K562 (cell line): Measurements from ENCODE around the gene FABP2. TPM values are rescaled to one million over a fixed set of nuclear protein-coding genes. Genes with fewer than 3 reads are reported as not detected.

Experiments
- C11orf30 ChIP-seq: fragments of 450-650 bp; IDR thresholded peaks from 2 replicates; pipeline ENCODE4 v1.6.1; 2016; ENCODE audit warnings: low read depth, mild to moderate bottlenecking
- CBX1 ChIP-seq: sonication (generic); IDR thresholded peaks from 2 replicates; pipeline ENCODE4 v1.6.1; 2016; ENCODE audit warnings: antibody characterized with exemption, low read depth, mild to moderate bottlenecking
- CC2D1A ChIP-seq: fragments of 450-650 bp; IDR thresholded peaks from 2 replicates; pipeline ENCODE4 v1.6.1; 2017; ENCODE audit warnings: mild to moderate bottlenecking
- CREB1 ChIP-seq, 2 experiments: sonication (generic) in 1 of 2; formaldehyde crosslinking in 1 of 2; IDR thresholded peaks; 2 replicates each; pipeline versions ENCODE4 v1.6.1 to v1.8.0; 2012 to 2022; ENCODE audit warnings: inconsistent platforms in 1 of 2, mild to moderate bottlenecking in 1 of 2, missing genetic modification reagents in 1 of 2, moderate library complexity in 1 of 2
- CTBP1 ChIP-seq: fragments of 450-650 bp; IDR thresholded peaks from 2 replicates; pipeline ENCODE4 v1.6.1; 2016; ENCODE audit warnings: borderline replicate concordance
- HDAC2 ChIP-seq: fragments of 450-650 bp; IDR thresholded peaks from 2 replicates; pipeline ENCODE4 v1.6.1; 2016; ENCODE audit warnings: mild to moderate bottlenecking
- JUND ChIP-seq, 2 experiments: IDR thresholded peaks; 2 replicates in 1 of 2; 3 replicates in 1 of 2; pipeline ENCODE4 v1.6.1; 2011; ENCODE audit warnings: borderline replicate concordance in 2 of 2, low read depth in 2 of 2, low read length in 2 of 2, improper control_type of control experiment in 1 of 2, missing biosample characterization in 1 of 2, missing genetic modification characterization in 1 of 2, missing genetic modification reagents in 1 of 2
- MAFK ChIP-seq: IDR thresholded peaks from 2 replicates; pipeline ENCODE4 v1.6.1; 2011; ENCODE audit warnings: low read length, improper control_type of control experiment
- NONO ChIP-seq, 2 experiments: fragments of 200-400 bp in 1 of 2; fragments of 450-650 bp in 1 of 2; formaldehyde crosslinking in 1 of 2; IDR thresholded peaks; 2 replicates each; pipeline ENCODE4 v1.6.1; 2017; ENCODE audit warnings: low read depth in 2 of 2, mild to moderate bottlenecking in 2 of 2, moderate library complexity in 2 of 2, low read length in 1 of 2
- PYGO2 ChIP-seq: fragments of 450-650 bp; IDR thresholded peaks from 2 replicates; pipeline ENCODE4 v1.6.1; 2016; ENCODE audit warnings: mild to moderate bottlenecking, missing genetic modification characterization, moderate library complexity, missing compliant biosample characterization
- RFX7 ChIP-seq: fragments of 250-450 bp; sonication (Bioruptor Pico); IDR thresholded peaks from 2 replicates; pipeline ENCODE4 v1.5.1; 2021; ENCODE audit warnings: mild to moderate bottlenecking
- TAF7 ChIP-seq: fragments of 450-650 bp; IDR thresholded peaks from 2 replicates; pipeline ENCODE4 v1.6.1; 2016; ENCODE audit warnings: missing genetic modification characterization, missing compliant biosample characterization
- U2AF2 ChIP-seq: fragments of 200-400 bp; formaldehyde crosslinking; optimal IDR thresholded peaks from 2 replicates; pipeline ENCODE3; 2017; ENCODE audit warnings: low read depth, mild to moderate bottlenecking, low read length
- ZNF146 ChIP-seq: IDR thresholded peaks from one replicate; pipeline ENCODE4 v1.6.1; 2018; ENCODE audit warnings: missing compliant biosample characterization; ENCODE audit not compliant: unreplicated experiment
- ZNF583 ChIP-seq: fragments of 250-450 bp; sonication (Bioruptor Pico); IDR thresholded peaks from 2 replicates; pipeline ENCODE4 v1.4.0; 2020
- polyA plus RNA-seq, 8 experiments: library from polyadenylated mRNA; depleted of rRNA in 4 of 8; stranded (reverse) in 5 of 8; unstranded in 3 of 8; fragments of >200 nt; fragmentation: Nextera tagmentation in 2 of 8; fragmentation: Illumina TruSeq in 1 of 8; extraction: Ambion mirVana in 2 of 8; extraction: Trizol in 1 of 8; gene quantifications; 2 replicates each; pipeline versions ENCODE4 v1.2.1 to v1.2.3, GENCODE V29; 2011 to 2014; ENCODE audit warnings: inconsistent platforms in 1 of 8, missing spikeins in 1 of 8
- total RNA-seq, 7 experiments: library from RNA; depleted of rRNA in 6 of 7; stranded (reverse); fragments of >200 nt in 6 of 7; fragmentation: Illumina TruSeq in 2 of 7; extraction: Trizol in 2 of 7; gene quantifications; 2 replicates each; pipeline versions ENCODE4 v1.2.1 to v1.2.3, GENCODE V29; 2011 to 2021; ENCODE audit warnings: low replicate concordance in 1 of 7
- TF ChIP-seq, protein P1 (sequence below): fragments of 450-650 bp; IDR thresholded peaks from 2 replicates; pipeline ENCODE4 v1.6.1; 2016
- TF ChIP-seq, protein P2 (sequence below), 2 experiments: IDR thresholded peaks in 1 of 2; conservative IDR thresholded peaks in 1 of 2; 2 replicates each; pipeline ENCODE4 v1.6.1; 2016; ENCODE audit warnings: low read depth in 2 of 2, mild to moderate bottlenecking in 1 of 2, missing compliant biosample characterization in 1 of 2, missing genetic modification characterization in 1 of 2, moderate library complexity in 1 of 2
- TF ChIP-seq, protein P3 (sequence below), 3 experiments: IDR thresholded peaks in 2 of 3; conservative IDR thresholded peaks in 1 of 3; 2 replicates each; pipeline ENCODE4 v1.5.1; 2011 to 2012; ENCODE audit warnings: low read length in 3 of 3, mild to moderate bottlenecking in 3 of 3, control low read depth in 2 of 3, improper control_type of control experiment in 1 of 3, inconsistent platforms in 1 of 3, low read depth in 1 of 3, mixed read lengths in 1 of 3, moderate library complexity in 1 of 3; ENCODE audit not compliant: insufficient read depth in 2 of 3
- TF ChIP-seq, protein P4 (sequence below): sonication (generic); formaldehyde crosslinking; IDR thresholded peaks from 2 replicates; pipeline ENCODE4 v1.8.0; 2022; ENCODE audit warnings: missing genetic modification reagents, mild to moderate bottlenecking, moderate library complexity, borderline replicate concordance

Gene FABP2
- total and polyA plus RNA-seq, 9 of the 15 experiments (the other 6 are each of a cell fraction or from before 2014, with no cell fraction given): not detected

DNA sequence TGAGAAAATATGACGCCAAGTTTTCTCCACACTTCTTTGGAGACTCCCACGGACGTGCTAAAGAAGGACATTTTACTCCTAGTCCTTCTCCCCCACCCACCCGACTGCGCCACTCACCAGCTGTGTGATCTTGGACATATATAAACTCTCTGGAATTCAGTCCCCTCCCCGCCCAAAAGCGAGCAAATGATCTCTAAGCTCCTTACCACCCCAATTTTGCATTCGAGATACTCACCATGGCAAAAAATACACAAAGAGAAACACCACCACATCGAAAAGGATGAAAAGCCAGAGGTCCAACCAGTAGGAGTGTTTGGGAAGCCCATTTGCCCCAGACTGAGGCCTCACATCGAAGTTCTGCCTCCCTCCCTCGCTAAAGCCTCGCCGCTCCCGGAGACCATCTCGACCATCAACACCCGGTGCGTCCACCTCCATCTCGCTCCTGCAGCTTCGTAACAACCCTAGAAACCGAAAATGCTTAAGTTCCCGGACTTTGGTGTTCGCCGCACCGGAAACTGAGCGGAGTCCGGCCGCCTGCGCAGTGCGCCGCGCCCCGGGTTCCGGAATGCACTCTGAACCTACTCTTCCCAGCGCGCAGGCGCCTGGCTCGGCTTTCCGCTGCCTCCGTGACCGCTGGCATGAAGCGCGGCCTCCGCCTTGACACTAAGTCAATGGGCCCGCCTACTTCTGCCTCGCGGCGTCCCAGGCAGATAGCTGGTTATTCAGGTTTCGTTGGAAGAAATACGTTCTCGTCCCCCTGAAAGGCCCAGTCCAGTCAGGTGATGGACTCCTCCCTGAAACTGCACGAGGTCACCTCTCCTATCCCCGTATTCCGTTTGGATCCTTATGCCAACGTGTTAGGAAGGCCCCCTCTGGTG is 21.6 kb downstream of the FABP2 start (continued):
- TF ChIP-seq, protein P1, sequence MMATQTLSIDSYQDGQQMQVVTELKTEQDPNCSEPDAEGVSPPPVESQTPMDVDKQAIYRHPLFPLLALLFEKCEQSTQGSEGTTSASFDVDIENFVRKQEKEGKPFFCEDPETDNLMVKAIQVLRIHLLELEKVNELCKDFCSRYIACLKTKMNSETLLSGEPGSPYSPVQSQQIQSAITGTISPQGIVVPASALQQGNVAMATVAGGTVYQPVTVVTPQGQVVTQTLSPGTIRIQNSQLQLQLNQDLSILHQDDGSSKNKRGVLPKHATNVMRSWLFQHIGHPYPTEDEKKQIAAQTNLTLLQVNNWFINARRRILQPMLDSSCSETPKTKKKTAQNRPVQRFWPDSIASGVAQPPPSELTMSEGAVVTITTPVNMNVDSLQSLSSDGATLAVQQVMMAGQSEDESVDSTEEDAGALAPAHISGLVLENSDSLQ: peak; percentile 30
- TF ChIP-seq C11orf30: peak; percentile 68
- peak; percentile 21; the same call in 1 of the 2 replicates for TF ChIP-seq JUND (IDR thresholded peaks at IDR 0.05; ENCODE audit: borderline replicate concordance, low read depth, low read length)
- peak; percentile 38; the same call in 1 of the 3 replicates for TF ChIP-seq JUND (tag; IDR thresholded peaks at IDR 0.05; ENCODE audit: borderline replicate concordance, low read depth, low read length)
- no peak for TF ChIP-seq RFX7 (CRISPR knock-in tag)
- TF ChIP-seq, protein P2, sequence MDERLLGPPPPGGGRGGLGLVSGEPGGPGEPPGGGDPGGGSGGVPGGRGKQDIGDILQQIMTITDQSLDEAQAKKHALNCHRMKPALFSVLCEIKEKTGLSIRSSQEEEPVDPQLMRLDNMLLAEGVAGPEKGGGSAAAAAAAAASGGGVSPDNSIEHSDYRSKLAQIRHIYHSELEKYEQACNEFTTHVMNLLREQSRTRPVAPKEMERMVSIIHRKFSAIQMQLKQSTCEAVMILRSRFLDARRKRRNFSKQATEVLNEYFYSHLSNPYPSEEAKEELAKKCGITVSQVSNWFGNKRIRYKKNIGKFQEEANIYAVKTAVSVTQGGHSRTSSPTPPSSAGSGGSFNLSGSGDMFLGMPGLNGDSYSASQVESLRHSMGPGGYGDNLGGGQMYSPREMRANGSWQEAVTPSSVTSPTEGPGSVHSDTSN (CRISPR knock-in tag; IDR thresholded peaks at IDR 0.05; ENCODE audit: low read depth): no peak
- TF ChIP-seq, protein P2 (tag; conservative IDR thresholded peaks at IDR 0.05; ENCODE audit: low read depth): no peak
- TF ChIP-seq ZNF146 (CRISPR knock-in tag): no peak
- no peak for TF ChIP-seq HDAC2
- TF ChIP-seq CBX1: peak; percentile 46; the same call in 1 of the 2 replicates
- TF ChIP-seq, protein P3, sequence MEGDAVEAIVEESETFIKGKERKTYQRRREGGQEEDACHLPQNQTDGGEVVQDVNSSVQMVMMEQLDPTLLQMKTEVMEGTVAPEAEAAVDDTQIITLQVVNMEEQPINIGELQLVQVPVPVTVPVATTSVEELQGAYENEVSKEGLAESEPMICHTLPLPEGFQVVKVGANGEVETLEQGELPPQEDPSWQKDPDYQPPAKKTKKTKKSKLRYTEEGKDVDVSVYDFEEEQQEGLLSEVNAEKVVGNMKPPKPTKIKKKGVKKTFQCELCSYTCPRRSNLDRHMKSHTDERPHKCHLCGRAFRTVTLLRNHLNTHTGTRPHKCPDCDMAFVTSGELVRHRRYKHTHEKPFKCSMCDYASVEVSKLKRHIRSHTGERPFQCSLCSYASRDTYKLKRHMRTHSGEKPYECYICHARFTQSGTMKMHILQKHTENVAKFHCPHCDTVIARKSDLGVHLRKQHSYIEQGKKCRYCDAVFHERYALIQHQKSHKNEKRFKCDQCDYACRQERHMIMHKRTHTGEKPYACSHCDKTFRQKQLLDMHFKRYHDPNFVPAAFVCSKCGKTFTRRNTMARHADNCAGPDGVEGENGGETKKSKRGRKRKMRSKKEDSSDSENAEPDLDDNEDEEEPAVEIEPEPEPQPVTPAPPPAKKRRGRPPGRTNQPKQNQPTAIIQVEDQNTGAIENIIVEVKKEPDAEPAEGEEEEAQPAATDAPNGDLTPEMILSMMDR (IDR thresholded peaks at IDR 0.05 in 2 of 3, conservative IDR thresholded peaks at IDR 0.05 in 1 of 3; ENCODE audit: insufficient read depth in 2 of 3, low read depth in 1 of 3, low read length in 3 of 3): peak in 1 of 3 experiments; percentile 11; a peak in 1 of 6 replicates
- no peak for TF ChIP-seq U2AF2
- TF ChIP-seq, protein P4, sequence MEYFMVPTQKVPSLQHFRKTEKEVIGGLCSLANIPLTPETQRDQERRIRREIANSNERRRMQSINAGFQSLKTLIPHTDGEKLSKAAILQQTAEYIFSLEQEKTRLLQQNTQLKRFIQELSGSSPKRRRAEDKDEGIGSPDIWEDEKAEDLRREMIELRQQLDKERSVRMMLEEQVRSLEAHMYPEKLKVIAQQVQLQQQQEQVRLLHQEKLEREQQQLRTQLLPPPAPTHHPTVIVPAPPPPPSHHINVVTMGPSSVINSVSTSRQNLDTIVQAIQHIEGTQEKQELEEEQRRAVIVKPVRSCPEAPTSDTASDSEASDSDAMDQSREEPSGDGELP (CRISPR knock-in tag): peak; percentile 44; the same call in 1 of the 2 replicates
- no peak; the same call in 1 of the 2 replicates for TF ChIP-seq CREB1 (IDR thresholded peaks at IDR 0.05)
- 0 out of 2 replicates have a peak, but pooled peaks have one; percentile 27 for TF ChIP-seq CREB1 (CRISPR knock-in tag; IDR thresholded peaks at IDR 0.05)
- no peak for TF ChIP-seq PYGO2 (tag)
- no peak; the same call in 1 of the 2 replicates for TF ChIP-seq ZNF583 (CRISPR knock-in tag)
- TF ChIP-seq MAFK: 0 out of 2 replicates have a peak, but pooled peaks have one; percentile 12
- peak; percentile 73; the same call in 1 of the 2 replicates for TF ChIP-seq CTBP1
- peak; percentile 76 for TF ChIP-seq TAF7 (tag)
- TF ChIP-seq NONO (IDR thresholded peaks at IDR 0.05; ENCODE audit: low read depth in 2 of 2, low read length in 1 of 2): no peak
- peak; percentile 28; the same call in 1 of the 2 replicates for TF ChIP-seq CC2D1A
